ENCODE data around the gene OR9G1. TPM values are rescaled to one million over a fixed set of nuclear protein-coding genes. Genes with fewer than 3 reads are reported as not detected.

The OR9G1 gene
- total RNA-seq, 1 experiment from 2014 or later: not detected

DNA sequence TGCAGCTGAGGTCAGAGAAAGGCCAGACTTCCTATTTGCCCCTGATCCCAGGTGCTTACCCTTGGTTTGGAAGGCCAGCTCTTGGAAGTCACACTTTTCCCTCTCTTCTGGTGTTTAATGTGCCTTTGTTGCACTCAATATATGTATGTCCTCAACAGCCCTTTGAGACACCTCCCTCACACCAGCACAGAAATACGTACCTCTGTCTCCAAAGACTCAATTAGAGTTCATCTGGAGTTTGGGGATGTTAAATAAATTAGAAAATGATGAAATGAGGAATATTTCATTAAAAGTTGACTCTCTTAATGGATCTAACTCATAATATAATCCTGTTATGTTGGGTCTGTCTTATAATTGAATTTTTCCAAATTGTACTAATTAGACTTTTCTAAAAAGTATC lies 49.7 kb downstream of the OR9G1 start, which contains the start of gene OR9G4:
Gene OR9G4, minus strand, starts transcription at position 101 of the 400 bp plus-strand sequence. CDS start 4,931 bp downstream, outside the sequence.
- H3K4me1 Mint-ChIP-seq: no peaks in the 10 kb centered on the region
- no peak within 1 kb of the TSS for H3K4me3 Mint-ChIP-seq
- H3K9me3 Mint-ChIP-seq: peaks cover 25% of the 10 kb centered on the region
- CTCF ChIA-PET: interaction anchor here (0.6 kb wide), 1 partner anchor 501 kb away, joined by 5 read pairs; no protein-coding TSS in a partner anchor
- POLR2A ChIA-PET: no interaction called here
- no peaks in the 10 kb centered on the region for H3K36me3 Mint-ChIP-seq
- H3K27ac Mint-ChIP-seq: no peak within 1 kb of the TSS
- no peaks in the 10 kb centered on the region for H3K27me3 Mint-ChIP-seq (ENCODE audit: low read depth)
- ATAC-seq (no peak), DNase-seq (ENCODE audit: low spot score) (no peak)
- TF ChIP-seq ELF4 (CRISPR knock-in tag; IDR thresholded peaks at IDR 0.05; ENCODE audit: low read depth): no peak
- TF ChIP-seq RORB (CRISPR knock-in tag; IDR thresholded peaks at IDR 0.05): no peak
- TF ChIP-seq ZNF121 (CRISPR knock-in tag; IDR thresholded peaks at IDR 0.05): no peak
- TF ChIP-seq ZNF671 (CRISPR knock-in tag; IDR thresholded peaks at IDR 0.05): no peak
- no peak for TF ChIP-seq GRHL2 (CRISPR knock-in tag; IDR thresholded peaks at IDR 0.05; ENCODE audit: insufficient replicate concordance, severe bottlenecking)
- no peak for TF ChIP-seq TCF7 (CRISPR knock-in tag; IDR thresholded peaks at IDR 0.05; ENCODE audit: low read depth)
- TF ChIP-seq USF2 (CRISPR knock-in tag; IDR thresholded peaks at IDR 0.05): no peak
- no peak for TF ChIP-seq SOX15 (CRISPR knock-in tag; IDR thresholded peaks at IDR 0.05)
- no peak for TF ChIP-seq TEAD1 (CRISPR knock-in tag; IDR thresholded peaks at IDR 0.05)
- TF ChIP-seq ZNF423 (CRISPR knock-in tag; IDR thresholded peaks at IDR 0.05): no peak

DNA sequence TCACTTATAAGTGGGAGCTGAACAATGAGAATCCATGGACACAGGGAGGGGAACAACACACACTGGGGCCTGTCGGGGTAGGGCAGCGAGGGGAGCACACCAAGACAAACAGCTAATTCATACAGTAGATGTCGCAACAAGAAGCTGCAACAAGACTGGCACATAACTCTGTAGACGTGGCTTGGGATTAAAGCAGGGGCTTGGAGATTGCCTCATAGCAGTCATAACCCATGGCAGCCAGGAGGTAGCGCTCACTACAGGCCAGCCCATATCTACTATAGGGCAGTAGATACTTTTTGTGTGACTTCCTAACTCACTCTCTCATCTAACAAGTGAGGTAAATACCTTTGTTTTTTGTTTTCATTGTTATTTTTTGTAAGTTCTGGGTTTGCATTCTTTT lies 51.3 kb downstream of the OR9G1 start:
- H3K36me3 Mint-ChIP-seq: no peaks in the 10 kb centered on the region
- peaks cover 8% of the 10 kb centered on the region for H3K4me1 Mint-ChIP-seq
- H3K9me3 Mint-ChIP-seq: peaks cover 25% of the 10 kb centered on the region
- no peaks in the 10 kb centered on the region for H3K27me3 Mint-ChIP-seq (ENCODE audit: low read depth)
- DNase-seq (ENCODE audit: low spot score): peak; percentile 33
- H3K27ac Mint-ChIP-seq: no peak overlapping the region
- POLR2A ChIA-PET: no interaction called here
- CTCF ChIA-PET: interaction anchor here (0.6 to 1.6 kb wide), 2 partner anchors 10 to 128 kb away, joined by 3 read pairs; no protein-coding TSS in a partner anchor
- peak; percentile 94 for ATAC-seq
- TF ChIP-seq, protein P1, sequence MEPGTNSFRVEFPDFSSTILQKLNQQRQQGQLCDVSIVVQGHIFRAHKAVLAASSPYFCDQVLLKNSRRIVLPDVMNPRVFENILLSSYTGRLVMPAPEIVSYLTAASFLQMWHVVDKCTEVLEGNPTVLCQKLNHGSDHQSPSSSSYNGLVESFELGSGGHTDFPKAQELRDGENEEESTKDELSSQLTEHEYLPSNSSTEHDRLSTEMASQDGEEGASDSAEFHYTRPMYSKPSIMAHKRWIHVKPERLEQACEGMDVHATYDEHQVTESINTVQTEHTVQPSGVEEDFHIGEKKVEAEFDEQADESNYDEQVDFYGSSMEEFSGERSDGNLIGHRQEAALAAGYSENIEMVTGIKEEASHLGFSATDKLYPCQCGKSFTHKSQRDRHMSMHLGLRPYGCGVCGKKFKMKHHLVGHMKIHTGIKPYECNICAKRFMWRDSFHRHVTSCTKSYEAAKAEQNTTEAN (CRISPR knock-in tag; IDR thresholded peaks at IDR 0.05): no peak
- TF ChIP-seq, protein P2, sequence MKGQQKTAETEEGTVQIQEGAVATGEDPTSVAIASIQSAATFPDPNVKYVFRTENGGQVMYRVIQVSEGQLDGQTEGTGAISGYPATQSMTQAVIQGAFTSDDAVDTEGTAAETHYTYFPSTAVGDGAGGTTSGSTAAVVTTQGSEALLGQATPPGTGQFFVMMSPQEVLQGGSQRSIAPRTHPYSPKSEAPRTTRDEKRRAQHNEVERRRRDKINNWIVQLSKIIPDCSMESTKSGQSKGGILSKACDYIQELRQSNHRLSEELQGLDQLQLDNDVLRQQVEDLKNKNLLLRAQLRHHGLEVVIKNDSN (CRISPR knock-in tag; IDR thresholded peaks at IDR 0.05): no peak
- TF ChIP-seq ZMAT4 (CRISPR knock-in tag; IDR thresholded peaks at IDR 0.05) (no peak), MYBL2 (CRISPR knock-in tag; IDR thresholded peaks at IDR 0.05) (no peak), ARID4B (CRISPR knock-in tag; IDR thresholded peaks at IDR 0.05; ENCODE audit: borderline replicate concordance) (no peak), NFE2L1 (CRISPR knock-in tag; IDR thresholded peaks at IDR 0.05) (no peak), HMGA2 (CRISPR knock-in tag; IDR thresholded peaks at IDR 0.05) (no peak), PREB (CRISPR knock-in tag; IDR thresholded peaks at IDR 0.05; ENCODE audit: borderline replicate concordance) (no peak)
- H3K4me3 Mint-ChIP-seq: no peak overlapping the region
